Endothelial cell of umbilical vein (primary cell): ENCODE results near the gene DPYSL4.

Source experiments
- CTCF ChIP-seq, 2 donors: IDR thresholded peaks; 1 replicate in 1 of 2; 2 replicates in 1 of 2; pipeline ENCODE4 v1.5.1; 2011; ENCODE audit warnings: low read length in 2 of 2, mild to moderate bottlenecking in 2 of 2, moderate library complexity in 2 of 2, control low read depth in 1 of 2, inconsistent platforms in 1 of 2, low read depth in 1 of 2; ENCODE audit not compliant: insufficient read depth in 1 of 2; ENCODE audit errors: extremely low read depth in 1 of 2
- EZH2 ChIP-seq: IDR thresholded peaks from 2 replicates; pipeline ENCODE4 v1.6.1; 2012; ENCODE audit warnings: borderline replicate concordance, low read depth, mild to moderate bottlenecking, moderate library complexity, low read length, inconsistent platforms; ENCODE audit not compliant: severe bottlenecking
- FOS ChIP-seq: IDR thresholded peaks from 2 replicates; pipeline ENCODE4 v1.6.1; 2011; ENCODE audit warnings: mild to moderate bottlenecking, low read length, moderate library complexity, borderline replicate concordance; ENCODE audit not compliant: insufficient read depth
- JUN ChIP-seq: IDR thresholded peaks from 2 replicates; pipeline ENCODE4 v1.6.1; 2011; ENCODE audit warnings: borderline replicate concordance, low read depth; ENCODE audit not compliant: insufficient read length, insufficient read depth
- MAX ChIP-seq: IDR thresholded peaks from 2 replicates; pipeline ENCODE4 v1.6.1; 2011; ENCODE audit not compliant: insufficient read depth, insufficient read length
- MYC ChIP-seq: IDR thresholded peaks from one replicate; pipeline ENCODE4 v1.6.1; 2011; ENCODE audit warnings: mild to moderate bottlenecking, low read depth, low read length
- POLR2A ChIP-seq: IDR thresholded peaks from 2 replicates; pipeline ENCODE4 v1.6.1; 2012; ENCODE audit warnings: low read depth, mild to moderate bottlenecking, control low read depth, low read length

GRCh38 chr10:132248455-132249225, 61.9 kb downstream of the DPYSL4 start:
- TF ChIP-seq CTCF (IDR thresholded peaks at IDR 0.05; ENCODE audit: extremely low read depth in 1 of 2, insufficient read depth in 1 of 2, low read depth in 1 of 2, low read length in 2 of 2) (no peak), POLR2A (no peak), FOS (no peak), JUN (no peak), MYC (no peak), EZH2 (no peak), MAX (no peak)
